GM19438 (cell line): ENCODE measurements around the gene MSH5.
"Not testable (repeated sequence)": the region's sequence is repeated elsewhere in the genome, so short reads cannot be mapped to it uniquely, and the experiment has no call there.

Source experiments
- ATAC-seq: cut with Tn5 transposase; IDR thresholded peaks from one replicate; pipeline ENCODE4 v1.9.1; 2021; ENCODE audit warnings: low read depth; ENCODE audit not compliant: unreplicated experiment

The MSH5 gene

DNA sequence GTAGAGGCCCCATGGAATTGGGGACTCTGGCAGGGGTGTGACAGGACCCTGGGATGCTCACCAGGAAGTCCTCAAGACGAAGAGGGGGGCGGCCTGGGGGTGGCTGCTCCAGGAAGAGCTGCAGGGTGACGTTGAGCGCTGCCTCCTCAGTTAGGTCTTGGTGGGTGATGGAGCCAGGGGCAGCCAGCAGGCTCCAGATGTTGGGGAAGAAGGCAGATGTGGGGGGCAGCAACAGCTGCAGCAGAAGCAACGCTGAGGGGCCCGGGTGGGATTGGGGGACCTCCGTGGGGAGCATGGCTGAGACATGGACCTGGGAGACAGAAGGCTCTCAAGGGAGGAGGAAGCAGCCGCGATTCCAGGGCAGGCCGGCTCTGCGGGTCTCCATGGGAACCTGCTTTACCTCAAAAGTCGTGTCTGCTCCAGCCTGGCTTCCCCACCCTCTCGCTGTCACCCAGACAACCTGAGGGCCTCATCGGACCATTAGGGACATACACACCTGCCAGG lies 36.7 kb downstream of the MSH5 start:
- no peak for ATAC-seq

DNA sequence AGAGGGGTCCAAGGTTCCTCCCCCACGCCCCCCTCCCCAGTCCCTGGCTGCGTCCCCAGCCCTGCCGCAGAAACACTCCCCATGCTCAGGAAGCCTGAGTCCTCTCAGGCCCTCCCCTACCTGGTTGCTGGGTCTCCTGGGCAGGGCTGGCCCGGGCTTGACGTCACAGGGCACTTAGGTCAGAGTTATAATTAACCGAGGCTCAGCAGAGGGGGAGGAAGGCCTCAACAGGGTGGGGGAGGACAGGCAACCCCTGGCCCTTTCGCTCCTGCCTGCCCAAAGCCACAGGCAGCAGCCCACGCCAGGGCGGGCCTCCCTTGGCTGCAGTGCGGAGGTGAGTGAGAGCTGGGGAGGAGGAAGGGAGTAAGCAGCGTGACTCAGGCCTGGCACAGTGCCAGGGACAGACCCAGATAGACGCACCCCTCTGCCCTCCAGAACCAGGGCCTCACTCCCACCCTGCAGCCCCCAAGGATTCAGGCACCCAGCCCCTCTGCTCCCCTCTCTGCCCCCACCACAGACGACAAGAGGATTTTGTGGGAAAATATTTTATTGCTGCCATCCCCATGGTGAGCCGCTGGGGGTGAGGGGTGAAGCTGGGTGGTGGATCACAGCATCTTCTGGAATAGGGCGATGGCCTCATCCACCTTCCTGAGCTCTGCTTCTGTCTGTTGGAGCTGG lies 37.3 kb downstream of the MSH5 start, which contains the start of gene VWA7:
VWA7 (minus strand) TSS at position 340 of the 678 bp plus-strand sequence. CDS start 549 bp downstream, outside the sequence.
- ATAC-seq, result no peak

DNA sequence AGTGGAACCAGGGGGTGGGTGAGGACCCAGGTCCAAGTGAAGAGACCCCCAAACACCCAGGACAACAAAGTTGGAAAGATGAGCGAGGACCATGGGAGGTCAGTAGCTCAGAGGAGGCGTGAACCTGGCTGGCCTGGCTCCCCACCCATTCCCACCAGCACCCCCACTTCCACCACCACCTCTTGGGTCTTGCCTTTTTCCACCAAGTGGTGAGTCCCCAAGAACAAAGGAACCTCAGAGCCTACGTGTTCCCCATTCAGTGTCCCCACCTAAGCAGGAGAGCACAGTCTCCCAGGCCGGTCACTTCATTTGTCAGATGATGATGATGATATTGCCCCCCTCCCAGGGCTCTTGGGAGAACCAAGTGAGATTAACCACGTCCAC lies 37.9 kb downstream of the MSH5 start:
- ATAC-seq, result no peak

DNA sequence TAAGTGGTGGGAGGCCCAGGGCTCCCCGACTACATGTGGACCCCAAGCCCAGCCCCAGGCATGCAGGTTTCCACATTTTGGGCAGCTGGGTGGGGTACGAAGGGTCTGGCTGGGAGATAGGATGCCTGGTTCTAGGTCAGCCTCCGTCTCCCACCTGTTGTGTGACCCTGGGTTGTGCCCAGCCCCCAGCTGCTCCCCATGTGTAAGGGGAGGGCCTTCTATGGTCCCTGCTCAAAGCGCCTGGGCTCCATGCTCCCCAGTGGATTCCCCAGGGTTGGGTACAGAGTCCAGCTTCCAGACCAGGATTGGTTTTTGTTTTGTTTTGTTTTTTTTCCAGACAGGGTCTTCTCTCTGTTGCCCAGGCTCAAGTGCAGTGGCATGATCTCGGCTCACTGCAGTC lies 38.4 kb downstream of the MSH5 start:
- no peak for ATAC-seq

DNA sequence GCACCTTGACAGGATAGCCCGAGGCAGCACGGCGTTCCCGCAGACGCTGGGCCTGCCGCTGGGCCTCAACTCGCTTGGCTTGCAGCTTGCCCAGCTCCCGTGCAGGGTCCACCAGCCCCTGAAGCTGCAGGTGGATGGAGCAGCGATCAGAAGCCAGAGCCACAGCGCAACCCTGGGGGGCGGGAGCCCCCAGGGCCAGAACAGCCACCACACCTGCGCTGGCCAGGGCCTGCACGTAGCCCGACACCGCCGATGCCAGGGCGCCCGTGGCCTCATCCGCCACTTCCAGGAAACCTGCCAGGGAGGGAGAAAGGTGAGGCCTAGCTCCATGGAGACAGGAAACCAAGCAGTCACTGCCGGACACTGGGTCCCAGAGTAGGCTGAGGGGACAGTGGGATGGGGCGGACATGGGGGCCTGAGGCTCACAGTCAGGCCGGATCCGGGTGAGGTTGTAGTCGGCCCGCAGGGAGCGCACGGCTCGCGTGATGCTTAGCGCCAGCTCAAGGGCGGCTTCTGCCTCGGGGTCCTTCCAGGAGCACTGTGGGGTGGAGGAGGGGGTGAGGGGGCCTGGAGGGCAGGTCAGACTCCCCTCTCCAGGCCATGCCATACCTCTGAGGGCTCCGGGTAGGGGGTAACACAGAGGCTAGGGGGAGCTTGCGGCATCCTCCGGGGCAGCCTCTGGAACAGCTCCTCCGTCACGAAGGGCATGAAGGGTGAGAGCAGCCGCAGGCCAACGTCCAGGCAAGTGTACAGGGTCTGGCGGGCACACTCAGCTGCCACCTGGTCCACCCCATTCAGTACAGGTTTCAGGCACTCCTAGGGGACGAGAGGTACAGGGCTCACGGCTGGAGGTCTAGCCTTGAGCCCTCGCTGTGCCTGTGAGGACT lies 39.4 kb downstream of the MSH5 start:
- no peak for ATAC-seq

DNA sequence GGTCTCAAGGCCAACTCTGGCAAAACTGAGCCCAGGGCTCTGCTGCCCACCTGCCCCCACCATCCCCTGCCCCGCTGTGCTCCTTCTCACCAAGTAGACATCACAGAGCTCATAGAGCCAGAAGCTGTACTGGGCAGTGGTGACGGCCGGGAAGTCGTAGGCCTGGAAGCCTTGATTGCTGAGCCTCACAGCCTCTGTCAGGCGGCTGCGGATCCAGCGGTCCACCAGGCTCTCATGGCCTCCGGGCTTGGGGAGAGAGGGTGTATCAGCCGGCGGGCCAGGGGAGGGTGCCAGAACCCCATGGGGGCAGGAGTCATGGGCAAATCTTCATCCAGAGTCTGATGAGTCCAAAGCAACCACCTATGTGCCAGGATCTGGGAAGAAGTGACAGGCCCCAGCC lies 40.1 kb downstream of the MSH5 start:
- no peak for ATAC-seq

DNA sequence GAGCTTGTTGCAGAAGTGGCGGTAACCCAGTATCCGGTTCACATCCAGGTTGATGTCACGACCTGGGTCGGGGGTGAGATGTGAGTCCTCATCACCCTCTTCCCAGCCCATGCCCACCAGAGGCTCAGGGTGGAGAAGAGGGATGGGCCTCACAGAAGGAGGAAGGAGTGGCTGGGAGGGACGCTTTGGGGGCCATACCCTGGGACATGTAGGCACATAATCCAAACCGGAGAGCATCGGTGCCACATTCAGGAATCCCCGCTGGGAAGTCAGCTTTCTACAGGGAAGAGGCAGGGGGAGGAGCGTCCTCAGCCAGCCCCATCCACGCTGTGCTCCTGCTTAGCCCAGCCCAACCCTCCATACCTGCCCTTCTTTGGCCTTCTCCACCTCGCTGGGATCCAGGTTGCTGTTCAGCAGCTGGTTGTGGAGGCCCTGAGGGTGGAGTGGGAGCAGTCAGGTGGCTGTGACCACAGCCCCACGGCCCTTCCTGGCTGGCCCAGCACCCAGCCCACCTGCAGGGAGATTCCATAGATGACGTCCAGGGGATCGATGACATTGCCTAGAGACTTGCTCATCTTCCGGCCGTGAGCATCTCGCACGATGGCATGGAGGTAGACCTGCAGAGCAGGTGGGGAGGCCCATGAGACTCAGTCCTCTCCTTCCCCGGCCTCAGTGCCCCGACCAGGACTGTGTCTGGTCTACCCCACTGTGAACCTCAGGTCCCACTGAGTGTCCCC lies 40.9 kb downstream of the MSH5 start:
- ATAC-seq, result no peak

DNA sequence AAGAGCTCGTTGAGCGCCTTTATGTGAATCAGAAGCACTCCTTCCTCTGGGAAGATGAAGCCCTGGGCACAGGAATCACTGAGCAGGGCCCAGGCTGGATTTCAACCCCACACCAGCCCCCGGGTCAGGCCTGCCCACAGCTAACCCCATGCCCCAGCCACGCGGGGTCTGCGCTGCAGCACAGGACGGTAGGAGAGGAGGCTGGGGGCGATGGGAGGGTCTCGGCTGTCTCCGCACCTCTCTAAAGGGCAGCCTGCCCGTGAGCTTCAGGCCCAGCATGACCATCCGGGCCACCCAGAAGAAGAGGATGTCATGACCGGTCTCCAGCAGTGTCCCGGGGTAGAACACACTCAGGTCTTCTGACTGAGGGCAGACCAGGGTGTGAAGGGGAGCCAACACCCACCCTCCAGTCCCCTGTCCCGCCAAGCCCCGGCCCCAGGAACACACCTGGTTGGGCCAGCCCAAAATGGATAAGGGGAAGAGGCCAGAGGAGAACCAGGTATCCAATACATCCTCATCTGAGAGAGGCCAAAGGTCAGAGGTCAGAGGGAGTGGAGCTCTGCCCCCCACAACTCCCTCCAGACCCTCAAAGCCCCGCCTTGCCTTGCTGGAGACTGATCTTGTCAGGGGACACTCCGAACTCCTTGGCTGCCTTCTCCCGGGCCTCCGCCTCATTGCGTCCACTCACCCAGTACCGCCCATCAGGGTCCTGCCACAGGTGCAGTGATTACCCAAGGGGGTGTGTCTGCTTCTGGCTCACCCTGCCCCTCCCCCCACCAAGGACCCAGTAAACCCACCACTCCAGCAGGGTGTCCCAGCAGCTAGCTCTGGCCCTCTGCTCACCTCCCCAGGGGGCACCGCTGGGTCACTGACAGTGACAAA lies 41.7 kb downstream of the MSH5 start:
- ATAC-seq, result no peak

DNA sequence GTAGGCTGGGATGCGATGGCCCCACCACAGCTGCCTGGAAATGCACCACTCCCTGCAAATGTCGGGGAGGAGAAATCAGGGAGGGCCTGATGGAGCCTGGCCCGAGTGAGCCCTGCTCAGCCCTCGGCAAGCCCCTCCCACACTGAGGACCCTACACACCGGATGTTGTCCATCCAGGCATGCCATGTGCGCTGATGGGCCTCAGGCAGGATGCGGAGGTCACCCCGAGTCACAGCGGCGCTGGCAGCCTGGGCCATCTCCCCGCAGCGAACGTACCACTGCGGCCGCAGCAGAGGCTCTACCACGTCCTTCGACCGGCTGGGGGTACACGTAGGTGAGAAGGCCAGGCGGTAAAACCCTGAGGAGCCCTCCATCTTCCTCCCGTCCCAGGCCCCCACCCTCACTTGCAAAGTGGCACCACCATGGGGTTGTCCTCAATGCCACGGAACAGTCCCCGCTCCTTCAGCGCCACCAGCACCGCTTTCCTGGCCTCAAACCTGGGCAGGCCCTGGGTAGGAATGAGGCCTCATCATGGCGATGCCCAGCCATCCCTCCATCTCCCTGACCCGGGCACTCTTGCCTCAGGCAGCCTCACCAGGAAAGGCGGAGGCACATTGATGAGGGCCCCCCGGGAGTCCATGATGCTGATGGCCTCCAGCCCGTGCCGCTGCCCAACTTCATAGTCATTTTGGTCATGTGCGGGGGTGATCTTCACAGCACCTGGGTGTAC lies 42.5 kb downstream of the MSH5 start:
- no peak for ATAC-seq

DNA sequence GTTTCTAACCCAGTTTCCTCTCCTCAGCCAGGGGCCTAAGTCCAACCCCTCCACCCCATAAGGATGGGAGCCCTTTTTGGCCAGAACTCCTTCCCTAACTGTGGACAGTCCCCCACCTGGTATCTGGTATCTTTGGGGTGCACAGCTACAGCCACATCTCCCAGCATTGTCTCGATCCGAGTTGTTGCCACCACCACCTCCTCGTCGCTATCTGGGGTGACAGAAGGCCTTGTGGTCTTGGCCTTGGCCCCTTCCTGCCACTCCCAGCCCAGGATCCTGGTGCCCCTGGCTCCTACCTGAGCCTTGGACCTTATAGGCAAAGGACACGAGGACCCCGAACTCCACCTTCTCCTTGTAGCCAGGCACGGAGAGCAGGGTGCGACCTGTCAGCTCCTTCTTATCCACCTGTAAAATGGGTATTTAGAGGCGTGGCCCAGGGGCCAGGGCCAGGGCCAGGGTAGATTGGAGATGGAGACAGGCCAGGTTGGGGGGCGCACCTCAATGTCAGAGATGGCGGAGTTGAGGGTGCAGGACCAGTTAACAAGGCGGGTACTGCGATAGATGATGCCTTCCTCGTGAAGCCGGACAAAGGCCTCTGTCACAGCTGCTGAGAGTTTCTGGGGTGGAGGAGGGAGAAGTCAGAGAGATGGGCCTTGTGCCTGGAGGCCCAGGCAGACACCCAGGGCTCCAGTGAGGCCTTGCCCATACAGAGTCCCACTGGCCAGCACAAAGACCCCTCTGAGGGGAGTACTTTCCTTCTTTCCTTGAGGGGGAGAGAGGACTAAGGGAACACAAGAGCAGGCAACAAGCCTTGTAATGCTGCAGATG lies 44.5 kb downstream of the MSH5 start:
- no peak for ATAC-seq

DNA sequence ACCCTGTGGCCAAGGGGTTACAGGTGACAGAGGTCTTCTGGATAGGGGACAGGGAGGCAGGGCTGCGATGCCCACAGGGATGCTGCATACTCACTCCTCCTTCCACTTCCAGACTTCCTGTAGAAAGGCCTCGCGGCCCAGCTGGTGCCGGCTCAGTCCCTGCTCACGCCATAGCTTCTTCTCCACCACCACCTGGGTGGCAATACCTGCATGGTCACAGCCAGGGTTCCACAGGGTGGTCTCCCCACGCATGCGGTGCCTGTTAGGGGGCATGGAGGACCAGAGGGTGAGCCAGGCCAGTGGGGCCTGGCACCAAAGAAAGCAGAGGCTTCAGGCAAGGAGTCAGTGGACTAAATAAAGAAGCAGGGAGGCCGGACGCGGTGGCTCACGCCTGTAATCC lies 45.7 kb downstream of the MSH5 start:
- no peak for ATAC-seq

DNA sequence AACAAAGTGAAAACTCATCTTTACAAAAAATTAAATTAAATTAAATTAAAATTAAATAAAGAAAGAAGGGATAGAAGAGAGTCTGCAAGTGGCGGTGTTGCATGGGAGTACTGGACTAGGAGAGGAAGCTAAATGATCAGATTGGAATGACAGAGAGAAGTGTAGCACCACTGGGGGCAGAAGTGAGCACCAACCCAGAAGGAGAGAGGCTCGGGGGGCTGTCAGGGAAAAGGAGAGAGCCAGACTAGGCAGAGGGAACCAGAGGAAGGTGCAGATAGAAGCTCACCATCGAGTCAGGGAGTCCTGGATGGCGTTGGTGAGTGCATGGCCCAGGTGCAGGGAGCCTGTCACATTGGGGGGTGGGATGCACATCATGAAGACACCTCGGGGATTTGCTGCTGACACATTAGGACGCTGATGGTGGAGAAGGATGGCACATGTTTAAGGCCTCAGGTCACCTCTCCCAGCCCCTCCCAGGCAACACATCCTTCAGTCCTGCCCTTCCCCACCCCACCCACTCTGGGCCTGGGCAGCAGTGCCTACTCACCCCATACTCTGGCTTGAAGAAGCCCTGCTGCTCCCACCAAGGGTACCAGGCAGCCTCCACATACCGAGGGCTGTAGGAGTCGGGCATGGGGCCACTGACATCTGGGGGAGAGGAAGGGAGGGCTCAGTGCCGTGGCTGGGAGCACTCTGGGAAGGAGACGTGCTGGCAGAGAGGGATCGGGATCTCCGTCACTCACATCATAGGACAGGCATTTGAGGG lies 51.7 kb downstream of the MSH5 start:
- no peak for ATAC-seq

DNA sequence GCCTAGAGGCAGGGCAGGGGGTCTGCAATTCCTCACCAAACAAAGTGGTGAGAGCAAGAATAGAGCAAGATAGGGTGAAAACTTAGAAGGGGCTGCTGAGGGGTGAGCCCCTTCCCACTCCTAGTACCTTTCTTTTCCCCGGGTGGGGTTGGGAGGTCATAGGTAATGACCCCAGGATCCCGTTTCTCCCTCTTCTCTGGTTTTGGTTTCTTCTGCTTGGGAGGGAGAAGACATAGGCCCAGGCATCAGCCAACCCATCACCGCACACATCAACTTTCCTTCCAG lies 52.2 kb downstream of the MSH5 start:
- ATAC-seq, result no peak

DNA sequence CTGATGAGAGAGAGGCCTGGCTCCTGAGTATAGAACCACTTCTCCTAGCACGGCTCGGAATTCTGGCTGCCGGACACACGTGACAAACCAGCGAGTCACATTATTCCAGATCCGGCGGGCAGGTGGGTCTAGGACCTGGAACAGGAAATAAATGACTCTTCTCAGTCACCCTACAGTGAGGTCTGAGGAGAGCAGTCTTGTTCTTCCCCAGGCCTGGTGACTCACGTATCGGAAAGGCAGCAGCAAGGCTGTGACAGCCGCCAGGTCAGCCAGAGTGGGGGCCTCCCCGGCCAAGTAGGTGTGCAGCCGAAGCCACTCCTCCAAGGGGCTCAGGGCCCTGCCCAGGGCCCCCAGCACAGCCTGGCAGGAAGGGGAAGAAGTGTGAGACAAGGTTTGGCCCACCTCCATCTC lies 53.0 kb downstream of the MSH5 start:
- ATAC-seq, result no peak

DNA sequence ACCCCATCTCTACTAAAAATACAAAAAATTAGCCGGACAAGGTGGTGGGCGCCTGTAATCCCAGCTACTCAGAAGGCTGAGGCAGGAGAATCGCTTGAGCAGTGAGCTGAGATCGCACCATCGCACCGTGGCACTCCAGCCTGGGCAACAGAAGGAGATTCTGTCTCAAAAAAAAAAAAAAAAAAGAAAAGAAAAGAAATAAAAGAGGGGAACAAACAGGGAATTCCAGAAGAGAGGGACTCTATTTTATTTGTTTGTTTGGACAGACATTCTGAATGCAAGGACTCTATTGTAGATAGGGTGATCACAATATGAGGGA lies 54.1 kb downstream of the MSH5 start:
- ATAC-seq, result not testable (repeated sequence)

DNA sequence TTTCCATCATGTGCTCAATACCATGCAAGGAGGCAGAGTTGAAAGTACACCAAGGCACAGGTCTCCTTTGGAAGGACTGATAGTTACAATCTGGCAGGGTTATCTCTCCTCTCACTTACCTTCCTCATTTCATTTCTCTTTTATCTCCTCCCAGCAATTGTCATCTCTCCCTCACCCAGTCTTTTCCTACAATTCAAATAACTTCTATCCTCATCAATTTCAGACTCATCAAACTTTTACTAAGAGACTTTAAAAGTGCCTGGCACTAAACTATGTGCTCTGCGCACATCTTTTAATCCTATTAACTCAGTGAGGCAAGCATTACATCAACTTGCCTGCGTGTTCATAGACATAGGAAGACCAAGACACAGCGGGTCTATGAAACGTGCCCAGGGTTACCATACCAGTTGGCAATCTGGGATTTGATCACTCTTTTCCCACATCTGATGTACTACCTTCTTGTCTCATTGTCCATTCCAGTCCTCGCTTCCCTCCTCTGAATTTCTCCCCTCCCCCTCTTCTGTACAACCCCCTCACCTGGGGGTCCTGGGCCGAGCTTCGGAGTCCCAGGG lies 54.6 kb downstream of the MSH5 start:
- ATAC-seq, result no peak

DNA sequence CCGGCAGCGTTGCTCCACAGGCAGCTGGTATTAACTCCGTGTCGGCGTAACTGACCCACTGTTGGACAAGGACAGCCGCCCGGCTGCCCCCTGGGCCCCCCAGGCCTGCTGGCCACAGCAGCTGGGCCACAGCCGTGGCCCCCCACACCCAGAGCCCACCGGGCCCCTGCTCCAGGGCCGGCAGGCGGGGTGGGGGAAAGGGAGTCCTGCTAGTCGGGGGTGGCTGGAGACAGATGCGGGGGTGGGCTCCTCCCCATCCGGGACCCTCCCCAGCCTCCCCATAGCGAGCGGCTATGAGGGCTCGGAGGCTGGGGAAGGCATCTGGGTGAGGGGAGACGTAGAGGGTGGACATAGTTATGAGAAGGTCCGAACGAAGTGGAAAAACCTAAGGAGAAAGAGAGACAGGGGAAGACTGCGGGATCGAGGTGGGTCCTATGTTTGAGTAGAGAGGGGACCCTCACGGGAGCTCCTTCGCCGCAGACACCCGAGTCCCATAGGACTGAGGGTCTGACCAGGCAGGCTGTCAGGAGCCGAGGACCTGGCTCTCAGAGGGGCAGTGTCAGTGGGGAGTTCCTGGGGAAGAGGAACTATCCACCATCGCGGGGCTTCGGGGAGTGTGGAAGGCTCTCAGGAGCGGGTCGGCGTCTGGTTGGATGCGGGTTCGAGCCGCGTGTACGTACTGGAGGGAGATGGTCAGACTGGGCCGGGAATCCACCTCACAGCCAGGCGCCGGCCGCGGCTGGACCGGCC lies 55.2 kb downstream of the MSH5 start:
- peak; percentile 15 for ATAC-seq
